HG03575 (cell line): Measurements from ENCODE around the gene TCF12.
"Not testable (repeated sequence)": the region's sequence is repeated elsewhere in the genome, so short reads cannot be mapped to it uniquely, and the experiment has no call there.

Experiments
- ATAC-seq: cut with Tn5 transposase; IDR thresholded peaks from one replicate; pipeline ENCODE4 v1.9.1; 2021; ENCODE audit not compliant: unreplicated experiment, insufficient number of reproducible peaks, low FRiP score; ENCODE audit errors: extremely low read depth

The TCF12 gene

GRCh38 chr15:56996746-56997470 is 78.5 kb downstream of the TCF12 start:
- ATAC-seq = no peak

DNA sequence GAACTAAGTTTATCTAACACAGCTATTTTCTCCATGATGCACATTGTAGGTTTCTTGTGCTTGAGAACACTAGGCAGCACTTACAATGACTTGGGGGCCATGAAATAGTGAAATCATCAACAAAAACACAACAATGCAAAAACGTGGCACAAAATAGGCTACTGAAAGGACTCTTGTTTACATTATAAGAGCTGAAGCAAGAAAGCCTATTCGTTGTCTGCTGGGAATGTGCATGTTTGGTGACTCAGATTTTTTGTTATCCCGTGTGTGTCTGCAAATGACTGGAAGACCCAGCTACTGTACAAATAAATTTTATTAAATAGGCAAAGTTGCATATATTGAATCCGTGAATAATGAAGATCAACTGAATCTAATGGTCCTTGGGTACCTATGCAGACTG is 85.0 kb downstream of the TCF12 start:
- ATAC-seq = no peak

GRCh38 chr15:57005244-57005643 is 86.8 kb downstream of the TCF12 start:
- ATAC-seq = no peak

GRCh38 chr15:57007797-57008196 is 89.4 kb downstream of the TCF12 start:
- not testable (repeated sequence) for ATAC-seq

GRCh38 chr15:57010724-57011123 is 92.3 kb downstream of the TCF12 start:
- no peak for ATAC-seq

- ATAC-seq = no peak
These were observed 94.1 kb downstream of the TCF12 start for GRCh38 chr15:57012556-57012955.

GRCh38 chr15:57014896-57015295 is 96.5 kb downstream of the TCF12 start:
- ATAC-seq = not testable (repeated sequence)

- no peak for ATAC-seq
These were observed 96.9 kb downstream of the TCF12 start for GRCh38 chr15:57015360-57015759.

GRCh38 chr15:57015897-57016296 is 97.5 kb downstream of the TCF12 start:
- ATAC-seq = no peak

DNA sequence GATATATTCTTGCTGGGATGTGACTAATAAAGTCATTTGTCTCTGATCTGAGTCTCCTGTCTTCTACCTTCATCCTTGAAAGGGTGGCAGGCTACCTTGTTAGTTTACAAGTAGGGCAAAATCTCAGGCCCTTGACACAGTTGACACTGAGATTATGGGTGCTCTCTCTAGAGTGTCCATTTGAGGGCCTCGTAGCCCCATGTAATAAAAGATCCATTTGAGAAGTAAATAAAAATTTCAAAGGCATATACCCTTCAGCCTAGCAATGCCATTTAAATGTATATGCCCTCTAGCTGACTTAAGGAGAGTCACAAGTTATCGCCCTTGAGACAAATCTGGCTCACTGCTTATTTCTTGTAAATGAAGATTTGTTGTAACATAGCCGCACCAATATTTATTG is 98.6 kb downstream of the TCF12 start:
- ATAC-seq = no peak

DNA sequence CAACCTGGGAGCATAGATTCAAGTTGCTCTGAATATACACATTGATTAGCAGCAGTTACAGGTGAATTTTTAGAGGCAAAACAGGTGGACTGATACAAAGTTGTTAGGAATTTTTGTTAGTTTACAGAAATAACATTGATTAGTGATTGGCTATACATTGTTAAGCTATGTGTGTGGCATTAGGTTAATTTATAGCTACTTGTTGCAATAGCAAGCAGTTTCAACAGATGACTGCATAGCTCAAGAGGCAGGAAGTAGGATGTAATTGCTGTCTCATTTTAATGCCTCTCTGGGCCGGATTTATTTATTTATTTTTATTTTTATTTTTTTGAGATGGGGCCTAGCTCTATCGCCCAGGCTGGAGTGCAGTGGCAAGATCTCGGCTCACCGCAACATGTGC is 99.7 kb downstream of the TCF12 start:
- no peak for ATAC-seq

DNA sequence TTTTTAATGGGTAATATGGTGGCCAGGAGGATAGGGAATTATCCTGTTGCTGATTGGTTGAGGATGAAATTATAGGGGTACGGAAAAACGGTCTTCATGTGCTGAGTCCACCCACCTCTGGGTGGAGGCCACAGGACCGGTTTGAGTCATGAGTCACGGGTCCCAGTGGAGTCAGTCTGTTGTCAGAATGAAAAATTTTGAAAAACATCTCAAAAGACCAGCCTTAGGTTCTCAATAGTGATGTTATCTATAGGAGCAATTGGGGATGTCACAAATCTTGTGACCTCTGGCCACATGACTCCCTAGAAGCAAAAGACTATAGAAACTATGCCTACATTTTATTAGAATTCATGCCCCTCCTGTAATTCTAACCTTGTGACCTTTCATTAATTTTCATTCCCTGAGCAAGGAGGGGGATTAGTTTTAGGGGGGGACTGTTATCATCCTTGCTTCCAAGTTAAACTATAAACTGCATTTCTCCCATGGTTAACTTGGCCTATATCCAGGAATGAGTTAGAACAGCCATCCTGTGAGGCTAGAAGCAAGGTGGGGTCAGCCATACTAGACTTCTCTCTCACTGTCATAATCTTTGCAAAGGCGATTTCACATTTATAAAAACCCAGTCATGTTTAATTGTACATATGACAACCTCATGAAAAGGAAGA is 101.2 kb downstream of the TCF12 start:
- no peak for ATAC-seq

DNA sequence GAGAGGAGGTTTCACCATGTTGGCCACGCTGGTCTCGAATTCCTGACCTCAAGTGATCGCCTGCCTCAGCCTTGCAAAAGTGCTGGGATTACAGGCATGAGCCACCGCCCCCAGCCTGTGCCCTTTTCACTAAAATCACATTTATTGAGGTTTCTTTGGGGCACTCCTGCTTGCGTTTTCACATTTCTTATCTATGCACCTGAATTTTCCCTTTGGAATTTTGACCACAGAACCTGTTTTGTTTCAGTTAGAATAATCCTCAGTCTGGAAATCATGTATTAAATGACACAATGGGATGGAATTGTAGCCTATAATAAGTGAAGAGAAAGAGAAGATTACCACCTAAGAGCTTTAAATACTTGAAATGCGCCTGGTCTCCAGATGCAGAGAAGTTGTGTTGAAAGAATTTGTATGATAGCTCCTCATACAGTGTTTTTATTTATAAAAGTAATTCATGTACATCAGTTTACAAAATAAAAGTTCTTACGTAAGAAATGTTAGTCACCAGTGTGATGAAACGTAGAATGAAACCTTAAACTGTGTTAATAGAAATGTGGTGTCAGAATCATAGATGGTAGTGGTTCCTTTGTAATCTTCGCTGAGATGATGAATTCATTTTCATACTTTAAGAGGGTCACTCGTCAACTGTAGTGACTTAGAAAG is 107.0 kb downstream of the TCF12 start:
- ATAC-seq = no peak

DNA sequence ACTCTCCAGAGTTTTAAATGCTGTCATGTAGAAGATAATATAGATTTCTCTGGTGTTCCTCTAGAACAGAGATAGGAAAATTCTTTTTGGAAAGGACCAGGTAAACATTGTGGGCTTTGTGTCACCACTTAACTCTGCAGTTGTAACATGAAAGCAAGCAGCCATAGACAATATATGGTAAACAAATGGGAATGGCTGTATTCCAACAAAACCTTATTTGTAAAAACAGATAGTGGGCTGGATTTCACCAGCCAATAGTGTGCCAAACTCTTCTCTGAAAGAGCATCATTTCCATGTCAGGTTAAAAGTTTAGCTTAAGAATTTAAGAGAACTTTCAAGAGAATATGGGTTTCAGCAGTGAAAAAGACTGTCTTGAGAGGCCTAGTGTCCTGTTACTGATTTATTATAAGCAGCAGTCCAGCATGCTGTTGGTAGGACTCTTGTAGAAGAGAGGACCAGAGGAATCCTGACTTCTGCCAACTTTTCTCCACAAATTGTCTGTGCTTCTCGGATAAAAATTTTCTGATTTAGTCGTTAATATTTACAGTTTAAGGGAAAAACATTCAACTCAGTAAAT is 107.7 kb downstream of the TCF12 start:
- no peak for ATAC-seq

- no peak for ATAC-seq
These were observed 109.2 kb downstream of the TCF12 start for GRCh38 chr15:57027596-57027995.

DNA sequence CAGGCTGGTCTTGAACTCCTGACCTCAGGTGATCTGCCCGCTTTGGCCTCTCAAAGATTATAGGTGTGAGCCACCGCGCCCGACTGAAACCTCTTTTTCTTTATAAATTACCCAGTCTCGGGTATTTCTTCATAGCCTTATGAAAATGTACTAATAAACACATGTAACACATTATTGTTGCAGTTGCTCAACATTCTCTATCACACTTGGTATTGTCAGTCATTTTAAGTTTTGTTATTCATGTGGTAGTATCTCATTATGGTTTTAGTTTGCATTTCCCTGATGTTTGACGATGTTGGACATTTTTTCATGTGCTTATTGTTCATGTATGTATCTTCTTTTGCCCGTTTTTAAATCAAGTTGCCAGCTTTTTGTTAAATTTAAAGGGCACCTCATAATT is 109.7 kb downstream of the TCF12 start:
- no peak for ATAC-seq

DNA sequence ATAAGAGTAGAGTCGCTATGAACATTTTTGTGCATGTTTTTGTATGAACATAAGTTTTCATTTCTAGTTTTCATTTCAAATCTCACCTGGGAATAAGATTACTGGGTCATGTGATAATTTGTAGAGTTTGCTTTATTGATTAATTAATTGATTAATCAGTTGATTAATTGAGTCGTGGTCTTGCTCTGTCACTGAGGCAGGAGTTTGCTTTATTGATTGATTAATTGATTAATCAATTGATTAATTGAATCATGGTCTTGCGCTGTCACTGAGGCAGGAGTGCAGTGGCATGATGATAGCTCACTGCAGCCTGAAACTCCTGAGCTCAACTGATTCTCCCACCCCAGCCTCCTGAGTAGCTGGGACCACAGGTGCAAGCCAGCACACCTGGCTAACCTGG is 111.6 kb downstream of the TCF12 start:
- ATAC-seq = no peak

DNA sequence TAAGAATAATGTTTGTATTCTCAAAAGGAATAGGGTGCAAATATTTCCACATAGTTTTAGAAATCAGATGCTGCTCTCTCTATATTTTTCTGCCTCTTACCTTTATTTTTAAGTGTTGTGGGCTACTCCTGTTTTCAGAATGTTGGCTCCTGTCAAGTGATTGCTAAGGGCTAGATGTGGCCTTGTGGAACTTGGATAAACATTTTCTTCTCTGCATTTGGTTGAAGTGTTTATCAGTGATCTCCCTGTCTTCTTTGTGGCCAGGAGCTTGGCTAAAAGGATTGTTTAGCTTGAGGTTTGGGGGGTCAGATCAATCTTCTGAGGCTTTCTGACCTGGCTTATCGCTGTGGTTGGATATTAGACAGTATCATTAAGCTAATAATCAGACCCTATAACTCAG is 112.6 kb downstream of the TCF12 start:
- no peak for ATAC-seq

DNA sequence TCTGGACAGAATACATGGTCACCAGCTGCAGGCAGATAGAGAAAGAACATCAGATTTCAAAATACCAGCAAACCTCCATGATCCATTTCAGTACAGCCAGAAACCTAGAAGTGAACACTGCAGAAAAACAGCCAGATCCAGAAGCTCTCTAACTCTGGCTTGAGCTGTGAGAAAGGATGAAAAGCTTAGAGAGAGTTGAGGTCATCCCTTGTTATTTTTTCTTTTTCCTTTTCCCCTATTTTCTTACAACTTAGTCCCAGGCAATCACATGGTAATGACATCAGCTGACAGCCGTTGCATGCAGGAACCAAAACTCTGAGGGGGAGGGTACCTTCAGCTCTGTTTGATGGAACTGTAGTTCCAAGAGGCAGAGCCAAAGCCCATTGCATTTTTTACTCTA is 113.2 kb downstream of the TCF12 start:
- ATAC-seq = no peak

DNA sequence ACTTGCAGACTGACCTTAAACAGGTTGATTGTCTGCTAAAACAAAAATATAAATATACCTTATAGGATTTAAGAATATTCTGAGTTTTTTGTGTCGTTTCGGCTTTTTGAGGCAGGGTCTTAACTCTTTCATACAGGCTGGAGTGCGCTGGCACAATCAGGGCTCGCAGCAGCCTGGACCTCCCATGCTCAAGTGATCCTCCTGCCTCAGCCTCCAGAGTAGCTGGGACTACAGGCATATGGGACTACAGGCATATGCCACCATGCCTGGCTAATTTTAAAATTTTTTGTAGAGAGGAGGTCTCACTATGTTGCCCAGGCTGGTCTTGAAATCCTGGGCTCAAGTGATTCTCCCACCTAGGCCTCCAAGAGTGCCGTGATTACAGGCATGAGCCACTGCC is 113.9 kb downstream of the TCF12 start:
- no peak for ATAC-seq
